Spleen (tissue), 11 donors: Measurements from ENCODE around the gene IFI27L1. TPM values are rescaled to one million over a fixed set of nuclear protein-coding genes. Genes with fewer than 3 reads are reported as not detected.

Source experiments
- DNase-seq: peaks from one replicate; pipeline ENCODE4 v3.0.0-alpha.2; 2020
- H3K27ac ChIP-seq, 8 donors: fragments of 200-600 bp; sonication (generic) in 7 of 8; 1 replicate in 4 of 8; 2 replicates in 4 of 8; pipeline versions ENCODE4 v1.5.0 to v1.8.0; 2016 to 2021; ENCODE audit warnings: inconsistent platforms in 4 of 8, mild to moderate bottlenecking in 4 of 8, moderate library complexity in 1 of 8
- H3K27me3 ChIP-seq, 7 donors: fragments of 200-600 bp; sonication (generic) in 6 of 7; replicated peaks in 1 of 7; 1 replicate in 4 of 7; 2 replicates in 3 of 7; pipeline versions ENCODE4 v1.5.0 to v1.8.0; 2016 to 2021; ENCODE audit warnings: inconsistent platforms in 3 of 7, mild to moderate bottlenecking in 1 of 7
- H3K36me3 ChIP-seq, 6 donors: fragments of 200-600 bp; sonication (generic) in 5 of 6; 1 replicate in 4 of 6; 2 replicates in 2 of 6; pipeline versions ENCODE4 v1.5.0 to v1.8.0; 2016 to 2021; ENCODE audit warnings: inconsistent platforms in 2 of 6
- H3K4me1 ChIP-seq, 6 donors: fragments of 200-600 bp; sonication (generic) in 5 of 6; 1 replicate in 3 of 6; 2 replicates in 3 of 6; pipeline versions ENCODE4 v1.5.0 to v1.8.0; 2016 to 2021; ENCODE audit warnings: inconsistent platforms in 3 of 6
- H3K4me3 ChIP-seq, 8 donors: fragments of 200-600 bp; sonication (generic) in 7 of 8; 1 replicate in 4 of 8; 2 replicates in 4 of 8; pipeline versions ENCODE4 v1.5.0 to v1.8.0; 2016 to 2021; ENCODE audit warnings: inconsistent platforms in 4 of 8, mild to moderate bottlenecking in 4 of 8, moderate library complexity in 2 of 8
- H3K9me3 ChIP-seq, 8 donors: fragments of 200-600 bp; sonication (generic) in 7 of 8; 1 replicate in 4 of 8; 2 replicates in 4 of 8; pipeline versions ENCODE4 v1.5.0 to v1.8.0; 2016 to 2021; ENCODE audit warnings: inconsistent platforms in 4 of 8
- CTCF ChIP-seq, 11 experiments: fragments of 200-600 bp in 7 of 11; fragments of 450-650 bp in 4 of 11; sonication (generic) in 4 of 11; IDR thresholded peaks in 8 of 11; conservative IDR thresholded peaks in 3 of 11; 1 replicate in 7 of 11; 2 replicates in 4 of 11; pipeline versions ENCODE4 v1.4.0 to v1.8.0; 2016 to 2021; ENCODE audit warnings: antibody characterized with exemption in 11 of 11, inconsistent platforms in 4 of 11, mild to moderate bottlenecking in 1 of 11
- POLR2A ChIP-seq, 3 donors: fragments of 450-650 bp; IDR thresholded peaks; one replicate each; pipeline ENCODE4 v1.5.1; 2017; ENCODE audit warnings: antibody characterized with exemption in 3 of 3, mild to moderate bottlenecking in 1 of 3
- POLR2AphosphoS5 ChIP-seq, 3 donors: sonication (generic); formaldehyde crosslinking; IDR thresholded peaks; one replicate each; pipeline ENCODE4 v1.5.1; 2017; ENCODE audit warnings: antibody characterized with exemption in 3 of 3
- WGBS, 5 donors: extraction: QIAGEN DNeasy Blood & Tissue Kit in 3 of 5; methylation state at CpG; one replicate each; pipeline versions ENCODE4 v1.1.5 to v1.1.7; 2013 to 2018; 5-methylcytosine and 5-hydroxymethylcytosine counted together
- intact Hi-C: fragments of 100-400 bp; cut with DNase I; formaldehyde crosslinking; loops from one replicate; pipeline ENCODE4 v1.15.0; 2023; ENCODE audit warnings: low total_unique reads
- polyA plus RNA-seq, 3 donors: library from polyadenylated mRNA; stranded (reverse); fragments of 200-250 nt; gene quantifications; one replicate each; pipeline ENCODE4 v1.2.1, GENCODE V29; 2013
- total RNA-seq, 7 donors: library from RNA; depleted of rRNA in 3 of 7; stranded (reverse); fragments of >200 nt in 3 of 7; fragmentation: NEBNext Ultra II Directional in 4 of 7; extraction: Animal tissue kit (Norgen Biotek cat#: 25700) in 4 of 7; gene quantifications; one replicate each; pipeline versions ENCODE4 v1.1.0 to v1.2.1, GENCODE V29; 2016 to 2021
- donor health status: healthy with polysubstance abuse.
- donor health status: DM: no; HTN: no; CAD: no; lungs with moderate emphysema.
- donor health status: DM: no; HTN: no; CAD: no.
- donor health status: Bipolar disorder and iron deficiency.
- donor health status: healthy.
- donor health status: DM: no; HTN: no; CAD: no.
- donor health status: DM: yes; HTN: yes; CAD: no.

Gene IFI27L1
- total and polyA plus RNA-seq, 10 donors: 4.4 to 18.8 (median 12.0) TPM

GRCh38 chr14:94046696-94047250, 34.3 kb upstream of the IFI27L1 start:
- WGBS, 5 donors: 72 to 87% (median 75%) methylated on average over 7 of the region's 7 CpGs
- DNase-seq: peak; percentile 41
- no peaks in the 10 kb centered on the region for H3K9me3 ChIP-seq
- H3K4me3 ChIP-seq: no peak overlapping the region
- intact Hi-C loops: no loop called here
- TF ChIP-seq POLR2A (IDR thresholded peaks at IDR 0.05) (no peak), POLR2AphosphoS5 (IDR thresholded peaks at IDR 0.05) (no peak), CTCF (IDR thresholded peaks at IDR 0.05 in 8 of 11, conservative IDR thresholded peaks at IDR 0.05 in 3 of 11) (no peak)
- H3K27me3 ChIP-seq: no peaks in the 10 kb centered on the region
- H3K4me1 ChIP-seq: peaks cover 0 to 62% (median 28%) of the 10 kb centered on the region in 6 donors
- H3K27ac ChIP-seq: peak overlapping the region in 4 of 8 donors; percentile 15 to 43 (median 29)
- H3K36me3 ChIP-seq: peaks cover 6 to 87% (median 72%) of the 10 kb centered on the region in 6 donors

- 89 to 100% (median 95%) methylated on average over 3 of the region's 3 CpGs for WGBS, 5 donors
- Histone ChIP-seq H3K4me1 (peaks cover 0 to 62% (median 28%) of the 10 kb centered on the region in 6 donors), H3K4me3 (no peak overlapping the region), H3K9me3 (no peaks in the 10 kb centered on the region), H3K27me3 (no peaks in the 10 kb centered on the region), H3K36me3 (peaks cover 6 to 95% (median 80%) of the 10 kb centered on the region in 6 donors), H3K27ac (peak overlapping the region in 2 of 8 donors; percentile 15 to 43)
- TF ChIP-seq POLR2AphosphoS5 (IDR thresholded peaks at IDR 0.05) (no peak), CTCF (IDR thresholded peaks at IDR 0.05 in 8 of 11, conservative IDR thresholded peaks at IDR 0.05 in 3 of 11) (no peak), POLR2A (IDR thresholded peaks at IDR 0.05) (no peak)
- peak; percentile 15 for DNase-seq
- intact Hi-C loops: no loop called here
Observed at GRCh38 chr14:94047581-94047980, 33.5 kb upstream of the IFI27L1 start.

GRCh38 chr14:94048691-94049624, 32.2 kb upstream of the IFI27L1 start:
- peak in 1 of 3 donors; percentile 3 for TF ChIP-seq POLR2AphosphoS5 (IDR thresholded peaks at IDR 0.05)
- TF ChIP-seq CTCF (IDR thresholded peaks at IDR 0.05 in 8 of 11, conservative IDR thresholded peaks at IDR 0.05 in 3 of 11): no peak
- peaks cover 0 to 53% (median 27%) of the 10 kb centered on the region in 6 donors for H3K4me1 ChIP-seq
- 75 to 87% (median 83%) methylated on average over 10 of the region's 10 CpGs for WGBS, 5 donors
- peaks cover 6 to 100% (median 93%) of the 10 kb centered on the region in 6 donors for H3K36me3 ChIP-seq
- peak overlapping the region in 2 of 8 donors; percentile 15 to 43 for H3K27ac ChIP-seq
- intact Hi-C loops: no loop called here
- H3K9me3 ChIP-seq: no peaks in the 10 kb centered on the region
- no peak overlapping the region for H3K4me3 ChIP-seq
- H3K27me3 ChIP-seq: no peaks in the 10 kb centered on the region
- peak; percentile 20 for DNase-seq

GRCh38 chr14:94049625-94050023, 31.5 kb upstream of the IFI27L1 start:
- H3K36me3 ChIP-seq: peaks cover 6 to 100% (median 94%) of the 10 kb centered on the region in 6 donors
- H3K27me3 ChIP-seq: no peaks in the 10 kb centered on the region
- TF ChIP-seq POLR2AphosphoS5 (IDR thresholded peaks at IDR 0.05) (no peak), CTCF (IDR thresholded peaks at IDR 0.05 in 8 of 11, conservative IDR thresholded peaks at IDR 0.05 in 3 of 11) (no peak)
- peaks cover 0 to 53% (median 30%) of the 10 kb centered on the region in 6 donors for H3K4me1 ChIP-seq
- WGBS, 5 donors: 50 to 100% (median 89%) methylated on average over 2 of the region's 2 CpGs
- DNase-seq: peak; percentile 19
- H3K9me3 ChIP-seq: no peaks in the 10 kb centered on the region
- intact Hi-C loops: no loop called here
- no peak overlapping the region for H3K27ac ChIP-seq
- no peak overlapping the region for H3K4me3 ChIP-seq
